ENCODE measurements around the gene ABCB11.
"Not testable (repeated sequence)": the region's sequence is repeated elsewhere in the genome, so short reads cannot be mapped to it uniquely, and the experiment has no call there.

Gene ABCB11

GRCh38 chr2:168971261-168971660, 59.9 kb downstream of the ABCB11 start:
- no peak for DNase-seq (ENCODE audit: low read depth)

- no peak for DNase-seq (ENCODE audit: low read depth)
Observed at GRCh38 chr2:168970711-168971233, 60.4 kb downstream of the ABCB11 start.

- no peak for DNase-seq (ENCODE audit: low read depth)
Observed at GRCh38 chr2:168969865-168970264, 61.3 kb downstream of the ABCB11 start.

- DNase-seq (ENCODE audit: low read depth), result no peak
Observed at GRCh38 chr2:168968342-168968741, 62.8 kb downstream of the ABCB11 start.

- no peak for DNase-seq (ENCODE audit: low read depth)
Observed at GRCh38 chr2:168964251-168964807, 66.8 kb downstream of the ABCB11 start.

- no peak for DNase-seq (ENCODE audit: low read depth)
Observed at GRCh38 chr2:168962636-168963035, 68.5 kb downstream of the ABCB11 start.

GRCh38 chr2:168961450-168962229, 69.5 kb downstream of the ABCB11 start:
- DNase-seq (ENCODE audit: low read depth), result peak; percentile 13

GRCh38 chr2:168956392-168956791, 74.7 kb downstream of the ABCB11 start:
- DNase-seq (ENCODE audit: low read depth), result no peak

GRCh38 chr2:168955321-168955720, 75.8 kb downstream of the ABCB11 start:
- DNase-seq (ENCODE audit: low read depth), result no peak

GRCh38 chr2:168954256-168954655, 76.9 kb downstream of the ABCB11 start:
- DNase-seq (ENCODE audit: low read depth), result no peak

GRCh38 chr2:168952424-168952823, 78.7 kb downstream of the ABCB11 start:
- DNase-seq (ENCODE audit: low read depth), result no peak

- no peak for DNase-seq (ENCODE audit: low read depth)
Observed at GRCh38 chr2:168951871-168952270, 79.3 kb downstream of the ABCB11 start.

- no peak for DNase-seq (ENCODE audit: low read depth)
Observed at GRCh38 chr2:168949324-168949723, 81.8 kb downstream of the ABCB11 start.

GRCh38 chr2:168948621-168949212, 82.4 kb downstream of the ABCB11 start:
- no peak for DNase-seq (ENCODE audit: low read depth)

- no peak for DNase-seq (ENCODE audit: low read depth)
Observed at GRCh38 chr2:168945508-168945907, 85.6 kb downstream of the ABCB11 start.

GRCh38 chr2:168944065-168944464, 87.1 kb downstream of the ABCB11 start:
- DNase-seq (ENCODE audit: low read depth), result no peak

GRCh38 chr2:168941297-168941696, 89.8 kb downstream of the ABCB11 start:
- DNase-seq (ENCODE audit: low read depth), result no peak

- no peak for DNase-seq (ENCODE audit: low read depth)
Observed at GRCh38 chr2:168939918-168940317, 91.2 kb downstream of the ABCB11 start.

- no peak for DNase-seq (ENCODE audit: low read depth)
Observed at GRCh38 chr2:168939061-168939460, 92.1 kb downstream of the ABCB11 start.

- no peak for DNase-seq (ENCODE audit: low read depth)
Observed at GRCh38 chr2:168935810-168936581, 95.1 kb downstream of the ABCB11 start.

- DNase-seq (ENCODE audit: low read depth), result no peak
Observed at GRCh38 chr2:168934826-168935225, 96.3 kb downstream of the ABCB11 start.

GRCh38 chr2:168932174-168932573, 99.0 kb downstream of the ABCB11 start:
- DNase-seq (ENCODE audit: low read depth), result not testable (repeated sequence)

Measured in stimulated activated CD4-positive, alpha-beta T cell treated with anti-CD3 and anti-CD28 coated beads, Interleukin-2, amount 100 ng/mL, for 4 hours (primary cell).